NCI-H187 treated with DMSO at 0.1 percent for 48 hours (cell line): Measurements from ENCODE around the gene UNC5C.

Source experiments
- DNase-seq: peaks from one replicate; lab custom pipeline; 2025; lab: John Stamatoyannopoulos, UW

Gene UNC5C

GRCh38 chr4:95548738-95549245 is at the start of gene UNC5C:
Gene UNC5C, minus strand, starts transcription at chr4:95548973.
- DNase-seq, result no peak

DNA sequence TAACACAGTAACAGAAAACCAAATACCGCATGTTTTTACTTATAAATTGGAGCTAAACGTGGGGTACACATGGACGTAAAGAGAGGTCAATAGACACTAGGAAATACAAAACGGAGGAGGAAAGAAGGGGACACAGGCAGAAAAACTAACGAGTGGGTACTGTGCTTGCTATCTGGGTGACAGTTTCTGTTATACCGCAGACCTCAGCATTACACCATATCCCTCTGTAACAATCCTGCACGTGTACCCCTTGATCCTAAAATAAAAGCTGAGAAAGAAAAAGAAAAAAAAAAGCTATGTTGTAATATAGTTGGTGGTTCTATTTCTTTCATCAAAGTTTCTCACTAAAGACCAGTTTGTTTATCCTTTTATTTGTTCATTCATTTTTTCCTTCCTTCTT is 47.9 kb upstream of the UNC5C start:
- no peak for DNase-seq

DNA sequence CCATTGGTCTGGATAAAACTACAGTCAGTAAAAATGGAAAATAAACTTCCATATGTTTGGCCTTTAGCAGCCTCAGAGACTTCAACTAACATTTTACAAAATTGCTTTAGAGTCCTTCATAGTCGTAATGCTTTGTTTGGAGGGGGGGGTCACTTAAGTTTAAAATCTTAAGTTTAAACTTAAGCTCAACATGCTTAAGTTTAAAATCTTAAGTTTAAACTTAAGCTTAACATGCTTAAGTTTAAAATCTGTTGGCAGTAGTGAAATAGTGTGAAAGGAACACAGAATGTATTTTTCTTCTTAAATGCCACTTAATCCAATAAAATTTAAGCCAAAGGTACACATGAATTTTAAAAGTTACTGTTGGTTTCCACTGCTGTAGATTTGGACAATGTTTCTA is 45.9 kb upstream of the UNC5C start:
- DNase-seq, result no peak

- no peak for DNase-seq
Measured at GRCh38 chr4:95594013-95594412, 45.2 kb upstream of the UNC5C start.

DNA sequence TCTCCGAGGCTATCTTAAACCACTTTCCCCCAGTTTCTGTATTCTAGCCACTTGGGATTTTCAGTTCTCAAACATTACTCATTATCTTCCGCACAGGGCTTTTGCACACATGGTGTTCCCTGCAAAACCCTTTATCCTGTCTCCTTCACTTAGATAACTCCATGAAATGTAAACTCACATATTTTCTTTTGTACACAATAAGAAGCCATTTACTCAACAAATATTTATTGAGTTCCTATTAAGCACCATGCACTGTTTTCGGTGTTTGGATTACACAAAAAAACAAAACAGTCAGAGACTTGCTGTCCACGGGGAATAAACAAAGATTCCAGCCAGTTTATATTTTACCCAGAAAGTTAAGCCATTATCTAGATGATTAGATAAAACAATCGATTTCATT is 42.5 kb upstream of the UNC5C start:
- no peak for DNase-seq

- DNase-seq, result no peak
Measured at GRCh38 chr4:95590615-95591014, 41.8 kb upstream of the UNC5C start.

GRCh38 chr4:95585016-95585695 is 36.4 kb upstream of the UNC5C start:
- no peak for DNase-seq

GRCh38 chr4:95580226-95580625 is 31.5 kb upstream of the UNC5C start:
- DNase-seq, result no peak

GRCh38 chr4:95572304-95572991 is 23.7 kb upstream of the UNC5C start:
- DNase-seq, result no peak

GRCh38 chr4:95571577-95571976 is 22.8 kb upstream of the UNC5C start:
- no peak for DNase-seq

DNA sequence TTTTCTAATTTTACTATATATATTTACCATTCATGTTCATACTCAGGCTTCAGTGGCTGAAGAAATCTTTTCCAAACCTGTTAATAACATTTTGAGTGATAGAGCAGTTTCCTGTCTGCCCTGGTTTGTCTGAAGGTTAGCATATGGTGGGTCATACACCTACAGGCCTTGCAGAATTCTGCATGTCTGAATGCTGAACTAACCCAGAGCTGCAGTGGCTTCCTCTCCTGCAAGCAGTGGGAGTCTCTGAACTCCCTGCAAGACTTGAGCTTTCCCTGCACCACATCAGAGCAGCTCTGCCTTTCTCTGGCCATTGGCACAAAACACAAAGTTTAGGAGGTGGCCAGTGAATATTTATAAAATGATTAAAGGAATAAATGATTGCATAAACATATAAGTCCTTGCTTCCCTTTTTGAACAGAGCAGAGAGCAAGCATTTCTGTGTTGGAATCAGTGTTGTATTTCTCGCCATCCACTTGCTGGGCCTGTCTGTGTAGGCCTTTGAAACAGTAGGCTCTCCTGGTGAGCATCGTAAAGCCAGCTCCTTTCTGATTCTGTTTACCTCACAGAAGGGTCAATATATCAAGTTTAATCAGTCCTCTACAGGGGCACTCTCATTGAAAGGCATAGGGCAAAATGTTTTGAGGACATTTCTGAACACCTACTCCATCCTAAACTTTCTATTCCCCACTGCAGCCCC is 15.0 kb upstream of the UNC5C start:
- no peak for DNase-seq

DNA sequence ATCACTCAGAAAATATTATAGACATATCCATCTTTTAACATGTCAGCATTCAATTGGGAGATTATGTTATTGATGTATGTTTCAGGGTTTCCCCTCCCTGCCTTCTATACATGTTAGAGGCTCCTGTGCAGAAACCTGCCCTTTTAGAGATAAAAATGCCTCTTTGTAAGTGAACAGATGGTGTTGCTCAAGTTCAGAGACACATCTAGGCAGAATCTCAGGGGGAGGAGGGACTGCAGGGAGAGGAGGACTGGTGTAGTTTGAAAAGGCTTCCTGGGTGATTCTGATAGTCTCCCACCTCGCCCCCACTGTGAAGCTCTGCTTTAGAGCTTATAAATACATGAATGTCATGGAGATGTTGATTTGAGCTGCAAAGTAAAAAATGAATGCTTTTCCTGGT is 12.0 kb upstream of the UNC5C start:
- no peak for DNase-seq

- no peak for DNase-seq
Measured at GRCh38 chr4:95556207-95556859, 7.6 kb upstream of the UNC5C start.

DNA sequence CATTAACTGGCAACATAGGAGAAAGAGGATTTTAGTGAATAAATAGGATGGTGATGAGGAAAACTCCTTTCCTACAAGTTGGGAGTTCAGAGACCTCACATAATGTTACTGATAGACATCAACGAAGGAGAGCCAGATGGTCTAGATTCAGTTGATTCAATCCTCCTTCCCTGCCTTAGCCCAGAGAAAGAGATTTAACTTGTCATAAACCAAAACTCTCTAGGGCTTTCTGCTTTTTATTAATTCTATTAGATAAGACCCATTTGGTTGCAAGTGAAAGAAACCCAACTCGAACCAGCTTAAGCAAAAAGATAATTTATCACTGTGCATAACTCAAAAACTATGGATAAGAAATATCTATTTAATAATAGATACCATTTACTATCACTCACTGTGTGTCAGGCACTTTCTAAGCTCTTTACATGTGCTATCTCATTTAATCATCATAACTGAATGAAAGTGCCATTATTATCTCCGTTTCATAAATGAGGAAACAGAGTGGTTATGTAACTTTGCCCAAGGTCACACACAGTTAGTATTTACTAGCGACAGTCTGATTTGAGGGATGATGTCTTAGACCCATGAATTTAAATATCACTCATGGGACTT is 4.3 kb upstream of the UNC5C start:
- no peak for DNase-seq

DNA sequence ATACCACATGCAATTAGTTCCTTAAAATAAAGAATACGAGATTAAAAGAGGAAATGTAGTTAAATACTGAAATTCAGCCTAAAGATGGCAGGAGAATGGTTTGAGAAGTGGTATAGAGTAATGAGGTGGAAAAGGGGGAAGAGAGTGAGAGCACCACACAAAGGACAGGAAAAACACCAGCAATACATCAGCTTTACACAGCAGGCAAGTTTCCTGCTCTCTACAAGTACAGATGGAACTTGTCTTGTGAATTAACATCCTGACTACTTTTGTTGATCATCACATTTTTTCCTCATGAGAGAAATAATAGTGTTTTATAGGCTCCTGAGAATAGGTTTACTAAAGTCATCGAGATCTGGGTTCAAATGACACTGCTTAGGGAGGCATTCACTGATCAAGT is 2.9 kb upstream of the UNC5C start:
- no peak for DNase-seq

DNA sequence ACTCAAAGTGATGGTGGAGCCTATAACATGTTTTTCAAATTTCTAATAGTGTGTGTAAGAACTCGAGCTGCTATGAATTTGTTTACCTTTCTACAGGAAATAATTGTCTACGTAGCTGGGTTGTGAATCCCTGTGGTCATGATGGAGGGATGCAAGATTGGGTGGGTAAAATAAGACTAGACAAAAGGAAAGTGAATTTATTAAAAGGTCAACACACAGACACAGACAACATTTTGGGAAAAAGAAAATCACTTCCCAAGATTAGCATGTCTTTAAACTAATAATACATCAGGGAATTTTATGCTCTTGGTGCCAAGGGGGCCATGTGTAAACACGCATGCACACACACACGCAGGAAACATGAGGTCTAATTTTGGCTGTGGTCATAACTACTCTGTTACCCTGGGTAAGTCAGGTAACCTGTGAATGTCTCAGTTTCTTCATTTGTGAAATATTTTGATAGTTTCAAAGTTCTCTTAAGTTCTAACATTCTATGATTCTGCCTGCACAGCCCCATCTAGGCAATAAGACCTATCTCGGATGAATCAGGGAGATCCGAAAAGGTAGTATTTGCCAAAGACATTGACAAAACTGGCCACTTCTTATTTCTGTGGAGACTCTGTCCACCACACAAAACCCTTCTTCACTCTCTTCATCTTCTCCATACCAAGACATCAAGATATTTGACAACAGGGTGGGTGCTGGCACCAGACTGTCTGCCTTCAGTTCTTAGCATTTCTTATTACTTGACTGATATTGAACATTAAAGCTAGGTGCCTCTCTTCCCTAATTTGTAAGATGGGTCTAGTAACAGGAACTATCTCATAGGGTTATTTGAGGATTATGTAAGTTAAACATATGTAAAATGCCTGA is 1.6 kb upstream of the UNC5C start:
- DNase-seq, result no peak

DNA sequence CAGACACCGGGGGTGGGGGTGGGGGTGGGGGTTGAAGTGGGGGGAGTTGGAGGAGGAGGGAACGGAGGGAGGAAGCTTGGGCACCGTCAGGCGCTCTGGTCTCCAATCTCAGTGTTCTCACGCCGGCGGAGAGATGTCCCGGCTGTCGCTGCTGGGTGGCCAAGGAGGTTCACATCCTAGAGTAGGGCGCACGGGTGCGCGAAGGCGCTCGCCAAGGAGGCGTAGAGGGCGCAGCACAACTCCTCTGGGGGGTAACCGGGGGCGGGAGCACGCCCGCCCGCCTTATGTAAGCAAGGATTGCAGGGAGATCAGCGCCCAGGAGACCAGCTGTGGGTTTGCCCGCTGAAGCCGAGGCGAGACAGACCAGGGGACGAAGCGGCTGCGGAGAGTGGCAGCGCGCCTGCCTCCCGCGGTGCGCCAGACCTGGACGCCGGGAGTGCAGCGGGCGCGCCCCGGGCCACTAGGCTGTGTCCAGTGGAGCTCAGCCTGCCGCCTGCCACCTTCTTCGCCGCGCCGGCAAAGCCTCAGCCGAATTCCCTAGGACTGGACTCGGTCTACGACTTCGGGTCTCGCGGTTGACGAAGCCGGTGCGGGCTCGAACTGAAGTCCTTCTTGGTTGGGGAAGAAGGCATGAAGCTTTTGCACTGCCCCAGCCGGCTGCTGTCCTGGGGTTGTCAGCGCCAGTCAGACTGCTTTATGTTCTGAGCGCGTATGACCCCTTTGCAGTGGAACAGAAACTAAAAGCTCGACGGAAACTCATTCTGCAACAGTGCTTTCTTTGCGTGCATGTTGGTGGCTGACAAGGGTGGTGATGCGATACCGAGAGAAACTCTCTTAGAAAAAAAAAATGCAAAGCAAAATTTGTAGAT is 707 bp upstream of the UNC5C start:
- no peak for DNase-seq

DNA sequence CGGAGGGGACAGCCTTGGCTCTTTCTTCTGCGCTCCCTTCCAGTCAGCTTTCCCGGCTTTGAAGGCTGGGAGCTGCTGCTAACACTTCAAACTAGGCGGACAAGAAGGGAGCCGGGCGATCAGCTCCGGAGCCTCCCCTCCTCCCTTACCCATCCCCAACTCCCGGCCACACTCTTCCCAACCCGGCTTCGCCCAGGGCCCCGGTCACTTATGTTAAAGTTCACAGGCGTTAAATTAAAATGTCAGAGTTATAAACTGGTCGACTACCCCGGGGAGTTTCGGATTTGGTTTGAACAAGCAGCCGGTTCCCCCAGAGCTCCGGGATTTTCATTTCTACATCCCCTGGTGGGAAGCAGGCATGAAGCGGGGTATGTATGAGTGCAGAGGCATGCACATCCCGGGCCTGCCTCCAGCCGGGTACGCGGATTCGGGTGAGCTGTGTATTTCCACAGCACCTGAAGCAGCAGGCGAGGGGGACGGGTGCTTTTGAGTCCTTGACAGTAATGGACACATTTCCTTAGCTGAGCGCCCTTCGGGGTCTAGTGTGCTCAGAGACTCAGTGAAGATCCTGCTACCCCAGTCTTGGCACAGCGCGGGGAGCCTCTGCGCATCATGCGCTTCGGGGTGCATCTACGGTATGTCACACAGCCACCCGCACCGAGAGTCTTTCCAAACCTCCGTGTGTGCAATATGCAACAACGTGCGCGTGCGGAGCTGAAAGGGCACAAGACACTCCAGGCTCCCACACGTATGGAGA is 880 bp downstream of the UNC5C start:
- no peak for DNase-seq
